GM18511 (cell line): ENCODE data around the gene NUDT9.

Source experiments
- ATAC-seq: cut with Tn5 transposase; IDR thresholded peaks from one replicate; pipeline ENCODE4 v1.9.1; 2021; ENCODE audit warnings: mild to moderate bottlenecking, moderate library complexity; ENCODE audit not compliant: unreplicated experiment

Gene NUDT9

DNA sequence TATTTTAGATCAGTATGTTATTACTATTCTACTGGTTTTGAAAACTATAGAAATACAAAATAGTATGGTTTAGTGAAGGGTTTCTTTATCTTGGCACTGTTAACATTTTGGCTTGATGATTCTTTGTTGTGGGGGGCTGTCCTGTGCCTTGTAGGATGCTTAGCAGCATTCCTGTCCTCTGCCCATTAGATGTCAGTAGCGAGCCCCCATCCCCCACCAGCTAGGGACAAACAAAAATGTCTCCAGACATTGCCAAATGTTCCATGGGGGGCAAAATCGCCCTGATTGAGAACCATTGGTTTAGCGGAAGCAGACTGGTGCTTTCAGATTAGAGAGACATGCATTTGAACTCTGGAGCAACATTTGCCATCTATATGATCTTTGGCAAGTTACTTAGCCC is 83.5 kb downstream of the NUDT9 start:
- no peak for ATAC-seq

DNA sequence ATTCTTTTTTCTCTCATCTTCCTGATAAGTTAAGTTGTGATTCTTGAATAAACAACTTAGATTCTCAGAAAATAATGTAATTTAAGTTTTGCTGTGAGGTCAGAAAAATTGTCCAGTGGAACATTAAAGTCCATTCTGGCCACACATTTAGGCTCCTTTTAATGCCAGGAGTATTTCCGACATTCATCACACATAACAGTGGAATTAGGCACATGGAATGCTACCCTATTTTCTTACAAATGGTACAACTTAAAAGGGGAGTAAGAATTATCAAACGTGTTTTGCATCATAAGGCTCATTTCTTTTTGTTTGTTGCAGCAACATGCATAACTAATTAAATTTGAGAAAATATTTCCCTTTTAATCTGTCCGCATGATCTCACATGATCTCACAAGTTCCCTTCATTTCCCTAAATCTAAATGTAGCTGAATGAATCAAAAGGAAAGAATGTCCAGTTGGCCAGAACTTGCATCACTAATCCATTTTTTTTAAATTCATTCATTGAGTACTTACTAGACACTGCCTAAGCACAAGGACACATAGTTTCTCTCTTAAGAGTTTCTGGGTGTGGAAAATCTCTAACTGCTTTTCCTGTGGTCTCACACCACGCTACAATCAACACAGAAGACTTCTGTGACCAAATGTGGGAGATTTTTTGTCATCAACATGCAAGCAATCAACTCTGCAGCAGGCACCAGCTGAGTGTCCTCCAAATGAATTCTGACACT is 84.8 kb downstream of the NUDT9 start:
- no peak for ATAC-seq
